ENCODE results near the gene SULF2.

SULF2 gene

GRCh38 chr20:47664744-47665143, 120.5 kb downstream of the SULF2 start:
- no peak for DNase-seq

GRCh38 chr20:47664068-47664437, 121.2 kb downstream of the SULF2 start:
- no peak for DNase-seq

DNA sequence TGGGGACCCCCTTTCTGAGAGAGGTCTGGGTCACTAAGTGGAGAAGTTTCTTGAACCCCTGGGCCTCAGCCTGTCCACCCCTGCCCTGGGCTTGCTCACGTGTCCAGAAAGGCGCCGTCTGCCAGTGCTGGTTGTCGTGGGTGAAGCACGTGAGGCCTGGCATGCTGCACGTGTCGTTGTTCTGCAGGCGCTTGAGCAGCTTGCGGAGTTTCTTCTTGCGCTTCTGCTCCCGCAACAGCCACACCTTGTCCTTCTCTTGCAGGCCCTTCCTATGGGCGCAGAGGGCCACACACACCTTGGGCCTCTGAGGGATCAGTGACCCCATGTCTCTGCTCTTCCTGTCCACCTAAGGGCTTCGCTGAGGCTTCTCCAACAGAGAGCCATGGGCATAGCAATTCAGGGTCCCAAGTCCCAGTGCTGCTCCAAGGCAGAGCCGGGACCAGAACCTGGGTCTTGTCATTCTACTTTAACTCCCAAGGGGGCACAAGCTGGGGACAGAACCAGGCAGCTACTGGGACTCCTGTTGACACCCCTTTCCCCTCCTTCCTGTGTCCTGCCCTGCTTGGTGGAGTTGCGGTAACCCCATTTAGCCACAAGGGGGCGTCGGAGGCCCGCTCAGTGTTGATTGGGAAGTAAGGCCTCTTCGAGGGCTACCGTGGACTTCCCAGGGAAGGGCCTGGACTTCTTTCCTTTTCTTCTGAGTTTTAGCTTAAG, 121.8 kb downstream of the SULF2 start:
- no peak for DNase-seq

DNA sequence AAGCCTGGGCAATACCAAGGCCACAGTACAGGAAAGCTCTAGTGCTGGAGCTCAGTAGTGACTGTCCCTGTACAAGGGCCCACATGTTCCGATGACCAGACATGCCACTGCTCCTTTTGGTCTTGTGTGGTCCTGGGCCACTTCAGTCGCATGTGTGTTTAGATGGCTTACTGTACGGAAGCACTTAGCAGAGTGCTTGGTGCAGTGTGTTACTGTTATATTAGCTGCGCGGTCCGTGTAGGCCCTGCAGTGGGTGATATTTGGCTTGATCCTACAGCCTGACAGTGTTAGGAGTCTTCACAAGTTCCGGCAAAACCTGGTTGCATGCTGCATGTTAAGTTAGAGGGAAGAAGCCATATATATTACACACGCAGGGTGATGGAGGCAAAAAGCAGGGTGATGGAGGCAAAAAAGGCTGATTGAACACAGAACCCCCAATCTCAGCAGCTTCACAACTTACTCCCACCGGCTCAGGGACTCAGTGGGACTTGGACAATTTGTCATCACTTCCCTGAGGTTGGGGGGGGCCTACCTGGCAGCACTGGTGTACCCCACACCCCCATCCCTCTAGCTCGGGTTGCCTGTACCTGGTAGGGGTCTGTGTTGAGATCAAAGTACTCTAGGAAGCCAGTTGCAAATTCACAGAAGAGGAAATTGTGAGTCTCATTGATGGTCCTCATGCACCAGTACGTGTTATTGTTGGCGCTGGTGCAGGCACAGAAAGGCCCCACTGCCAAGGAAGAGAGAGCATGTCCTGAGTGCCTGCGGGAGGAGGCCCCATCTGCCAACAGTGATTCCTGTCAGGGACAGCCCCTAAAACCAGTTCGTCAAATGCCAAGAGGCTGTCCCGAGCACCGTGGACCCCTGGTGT, 122.6 kb downstream of the SULF2 start:
- DNase-seq = no peak

DNA sequence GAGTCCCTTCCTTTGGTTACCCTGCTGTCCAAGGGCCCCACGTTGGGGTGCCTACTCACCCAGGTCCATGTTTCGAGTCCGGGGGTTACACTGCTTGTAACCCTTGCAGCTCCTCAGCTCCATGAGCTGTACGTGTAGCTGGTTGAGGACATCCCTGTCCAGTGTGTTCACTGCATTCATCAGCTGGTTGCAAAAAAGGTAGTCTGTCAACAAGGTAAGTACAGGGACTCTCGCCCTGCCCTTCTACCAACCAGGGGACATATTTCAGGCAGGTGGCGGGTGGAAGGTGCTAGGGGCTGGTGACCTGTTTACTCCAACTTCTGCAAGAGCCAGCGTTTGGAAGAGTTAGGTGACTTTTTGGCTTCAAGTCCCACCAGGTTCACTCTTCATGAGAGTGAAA, 123.6 kb downstream of the SULF2 start:
- DNase-seq = no peak

DNA sequence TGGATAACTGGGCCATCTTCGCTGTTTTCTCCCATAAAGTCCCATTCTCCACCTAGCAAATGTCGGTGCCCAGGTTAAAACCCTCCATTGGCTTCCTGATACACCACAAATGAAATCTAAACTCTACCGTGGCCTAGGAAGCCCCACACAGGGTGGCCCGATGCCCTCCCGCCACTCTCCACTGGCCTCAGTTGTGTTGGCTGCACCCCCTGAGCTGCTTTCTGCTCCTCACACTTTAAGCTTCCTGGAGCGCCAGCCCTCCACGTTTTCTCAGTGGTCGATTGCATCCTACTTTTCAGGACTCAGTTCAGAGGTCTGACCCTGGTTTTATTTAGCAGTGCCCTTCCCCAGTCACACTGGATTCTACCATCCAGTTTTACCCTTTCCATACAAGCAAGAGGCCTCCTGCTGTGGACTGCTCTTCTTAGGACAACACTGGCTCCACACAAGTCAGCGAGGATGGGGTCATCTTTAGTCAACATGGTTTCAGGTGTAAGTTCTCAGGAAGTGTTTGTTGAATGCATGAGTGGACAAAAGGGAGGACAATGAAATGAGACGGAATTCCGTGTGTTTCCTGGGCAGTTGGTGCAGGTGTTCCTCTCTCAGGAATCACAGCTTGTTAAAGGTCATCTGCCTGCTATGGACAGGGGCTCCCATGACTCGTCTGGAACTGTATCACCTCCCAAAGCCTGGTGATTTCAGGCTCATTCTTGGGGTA, 124.1 kb downstream of the SULF2 start:
- DNase-seq = no peak

DNA sequence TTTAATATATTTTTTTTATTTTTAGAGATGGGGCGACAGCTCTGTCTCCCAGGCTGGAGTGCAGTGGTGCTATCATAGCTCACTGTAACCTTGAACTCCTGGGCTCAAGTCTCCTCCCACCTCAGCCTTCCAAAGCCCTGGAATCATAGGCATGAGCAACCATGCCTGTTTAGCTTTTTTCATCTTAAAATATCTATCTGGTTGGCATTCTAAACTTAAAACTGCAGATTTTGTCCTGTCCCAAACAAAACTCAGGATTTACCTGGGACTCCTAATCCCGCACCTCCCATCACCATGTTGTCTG, 124.7 kb downstream of the SULF2 start:
- no peak for DNase-seq

DNA sequence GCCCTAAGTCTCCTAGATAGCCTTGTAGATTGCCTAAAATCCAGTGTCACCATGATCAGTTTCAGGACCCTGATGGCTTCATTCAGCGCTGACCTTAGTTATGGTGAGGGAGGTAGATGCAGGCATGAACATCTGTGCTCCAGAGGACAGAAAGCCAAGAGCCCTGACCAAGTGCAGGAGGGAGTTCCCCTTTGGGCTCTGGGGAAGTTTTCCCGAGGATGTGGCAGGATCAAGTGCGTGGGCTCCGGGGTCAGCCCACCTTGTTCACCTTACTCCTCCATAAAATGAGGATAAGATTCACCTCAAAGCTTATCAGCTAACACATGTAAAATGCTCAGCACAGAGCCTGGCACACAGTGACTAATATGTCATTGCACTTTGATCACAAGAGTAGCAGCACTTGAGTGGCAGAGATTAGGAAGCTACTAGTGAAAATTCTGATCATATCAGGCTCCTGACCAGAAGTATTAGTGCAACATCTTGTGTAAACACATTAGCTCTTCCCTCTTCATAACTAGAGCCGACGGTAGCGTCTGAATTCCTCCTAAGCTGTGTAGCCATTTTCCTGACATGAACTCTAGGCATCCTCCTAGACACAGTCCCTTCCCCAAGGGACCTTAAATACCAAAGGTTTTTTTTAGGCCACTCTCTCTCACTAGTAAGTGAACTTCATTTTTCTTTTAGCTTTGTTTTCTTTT, 125.2 kb downstream of the SULF2 start:
- DNase-seq = no peak

DNA sequence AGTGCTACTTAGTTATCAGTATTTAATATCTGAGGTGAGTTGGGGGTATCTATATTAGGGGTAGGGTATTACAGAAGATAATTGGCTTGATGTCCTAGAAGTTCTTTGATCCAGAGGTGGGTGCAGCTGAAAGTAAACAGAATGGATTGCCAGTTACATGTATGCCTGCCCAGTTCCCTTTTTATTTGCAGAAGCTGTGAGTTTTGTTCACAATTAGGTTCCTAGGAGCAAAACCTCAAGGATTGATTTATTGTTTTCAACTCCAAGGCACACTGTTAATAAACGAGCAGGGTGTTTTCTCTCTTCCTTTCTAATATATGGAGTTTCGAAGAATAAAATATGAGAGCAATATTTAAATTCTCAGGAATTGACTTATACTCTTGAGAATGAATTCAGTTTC, 129.0 kb downstream of the SULF2 start:
- DNase-seq = no peak

GRCh38 chr20:47655635-47656034, 129.6 kb downstream of the SULF2 start:
- no peak for DNase-seq

DNA sequence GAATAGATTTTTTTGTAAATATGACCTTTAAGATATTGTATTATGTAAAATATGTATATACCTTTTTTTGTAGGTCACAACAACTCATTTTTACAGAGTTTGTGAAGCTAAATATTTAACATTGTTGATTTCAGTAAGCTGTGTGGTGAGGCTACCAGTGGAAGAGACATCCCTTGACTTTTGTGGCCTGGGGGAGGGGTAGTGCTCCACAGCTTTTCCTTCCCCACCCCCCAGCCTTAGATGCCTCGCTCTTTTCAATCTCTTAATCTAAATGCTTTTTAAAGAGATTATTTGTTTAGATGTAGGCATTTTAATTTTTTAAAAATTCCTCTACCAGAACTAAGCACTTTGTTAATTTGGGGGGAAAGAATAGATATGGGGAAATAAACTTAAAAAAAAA, 130.9 kb downstream of the SULF2 start:
- no peak for DNase-seq

- DNase-seq = no peak
Measured at GRCh38 chr20:47653869-47654268, 131.4 kb downstream of the SULF2 start.

DNA sequence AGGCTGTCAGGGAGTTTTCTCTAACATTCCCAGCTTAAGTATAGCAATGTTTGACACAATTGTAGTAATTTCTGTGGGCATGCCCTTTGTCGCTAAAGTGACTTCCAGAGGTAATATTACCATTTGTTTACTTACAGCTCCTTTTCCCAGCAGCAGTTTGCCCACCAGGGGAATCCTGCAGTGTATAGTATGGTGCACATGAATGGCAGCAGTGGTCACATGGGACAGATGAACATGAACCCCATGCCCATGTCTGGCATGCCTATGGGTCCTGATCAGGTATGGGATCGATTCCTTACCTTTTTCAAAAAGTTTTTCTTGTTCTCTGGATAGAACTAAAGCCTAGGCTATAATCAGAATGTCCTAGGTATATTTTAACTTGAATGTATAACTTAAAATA, 132.5 kb downstream of the SULF2 start:
- DNase-seq = no peak

DNA sequence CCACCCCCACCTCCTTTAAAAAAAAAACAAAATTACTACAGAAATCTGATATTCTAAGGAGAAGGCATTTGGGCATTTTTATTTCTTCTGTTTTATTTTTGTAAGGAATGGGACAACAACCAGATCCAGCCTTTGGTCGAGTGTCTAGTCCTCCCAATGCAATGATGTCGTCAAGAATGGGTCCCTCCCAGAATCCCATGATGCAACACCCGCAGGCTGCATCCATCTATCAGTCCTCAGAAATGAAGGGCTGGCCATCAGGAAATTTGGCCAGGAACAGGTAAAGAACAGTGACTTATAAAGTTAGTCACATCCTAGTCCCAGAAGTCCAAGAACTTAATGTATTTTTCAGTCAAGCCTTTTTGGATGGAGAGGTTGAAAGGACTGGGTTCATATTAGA, 133.0 kb downstream of the SULF2 start:
- no peak for DNase-seq

GRCh38 chr20:47648943-47649342, 136.3 kb downstream of the SULF2 start:
- DNase-seq = no peak

- no peak for DNase-seq
Measured at GRCh38 chr20:47647994-47648393, 137.3 kb downstream of the SULF2 start.

- no peak for DNase-seq
Measured at GRCh38 chr20:47645632-47646031, 139.6 kb downstream of the SULF2 start.

DNA sequence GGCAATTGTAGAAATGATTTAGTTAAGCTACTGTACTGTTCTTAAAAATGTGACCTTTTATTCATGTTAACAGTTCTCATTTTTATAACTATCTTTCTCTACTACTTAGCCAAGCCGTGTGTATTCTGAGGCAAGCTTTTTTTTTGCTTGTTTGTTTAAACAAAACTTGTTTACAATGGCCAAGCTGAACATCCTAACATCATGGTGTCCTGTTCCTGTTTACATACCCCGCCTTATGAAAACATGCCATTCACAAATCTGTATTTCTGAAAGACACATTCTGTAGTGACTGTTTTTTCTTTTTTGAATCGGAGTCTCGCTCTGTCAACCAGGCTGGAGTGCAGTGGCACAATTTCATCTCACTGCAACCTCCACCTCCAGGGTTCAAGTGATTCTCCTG, 142.7 kb downstream of the SULF2 start:
- DNase-seq = no peak

DNA sequence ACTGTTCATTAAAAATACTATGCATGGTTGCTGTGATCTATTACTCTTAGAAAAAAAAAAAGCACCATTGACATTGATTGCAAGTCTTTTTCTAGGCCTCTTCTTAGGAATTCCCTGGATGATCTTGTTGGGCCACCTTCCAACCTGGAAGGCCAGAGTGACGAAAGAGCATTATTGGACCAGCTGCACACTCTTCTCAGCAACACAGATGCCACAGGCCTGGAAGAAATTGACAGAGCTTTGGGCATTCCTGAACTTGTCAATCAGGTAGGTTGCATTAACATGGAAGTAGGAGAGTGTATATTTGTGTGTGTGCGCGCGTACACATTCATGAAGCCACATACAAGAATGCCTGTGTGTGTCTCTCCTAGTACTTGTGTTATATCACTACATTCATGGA, 143.2 kb downstream of the SULF2 start:
- DNase-seq = no peak

DNA sequence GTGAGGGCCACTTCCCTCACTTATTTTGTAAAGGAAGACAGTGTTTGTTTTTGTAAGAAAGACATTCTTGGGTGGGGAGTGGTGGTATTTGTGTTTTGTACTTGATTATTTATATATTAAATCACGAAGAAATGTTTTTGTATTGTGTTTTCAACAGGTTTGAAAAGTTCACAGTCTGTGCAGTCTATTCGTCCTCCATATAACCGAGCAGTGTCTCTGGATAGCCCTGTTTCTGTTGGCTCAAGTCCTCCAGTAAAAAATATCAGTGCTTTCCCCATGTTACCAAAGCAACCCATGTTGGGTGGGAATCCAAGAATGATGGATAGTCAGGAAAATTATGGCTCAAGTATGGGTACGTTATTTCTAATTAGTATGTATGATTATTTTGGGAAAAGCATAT, 146.4 kb downstream of the SULF2 start:
- no peak for DNase-seq

- DNase-seq = no peak
Measured at GRCh38 chr20:47635256-47635655, 150.0 kb downstream of the SULF2 start.

DNA sequence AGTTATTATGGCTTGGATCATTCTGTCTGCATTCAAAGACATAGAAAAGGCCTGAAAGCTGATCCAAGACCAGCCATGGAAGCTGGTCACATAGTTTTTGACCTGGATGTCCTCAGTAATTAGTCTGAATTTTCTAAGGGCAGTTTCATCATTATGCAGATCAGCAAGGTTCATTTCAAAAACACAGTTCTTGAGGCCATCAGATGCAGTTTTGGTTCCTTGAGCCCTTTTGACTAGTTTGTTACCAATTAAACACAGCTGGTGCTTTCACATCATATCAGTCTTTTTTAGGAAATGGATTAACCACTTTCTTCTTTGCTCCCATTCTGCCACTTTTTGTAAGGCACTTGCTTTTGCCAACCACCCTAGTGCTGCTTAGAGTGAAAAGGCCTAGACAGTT, 154.2 kb downstream of the SULF2 start:
- DNase-seq = no peak

DNA sequence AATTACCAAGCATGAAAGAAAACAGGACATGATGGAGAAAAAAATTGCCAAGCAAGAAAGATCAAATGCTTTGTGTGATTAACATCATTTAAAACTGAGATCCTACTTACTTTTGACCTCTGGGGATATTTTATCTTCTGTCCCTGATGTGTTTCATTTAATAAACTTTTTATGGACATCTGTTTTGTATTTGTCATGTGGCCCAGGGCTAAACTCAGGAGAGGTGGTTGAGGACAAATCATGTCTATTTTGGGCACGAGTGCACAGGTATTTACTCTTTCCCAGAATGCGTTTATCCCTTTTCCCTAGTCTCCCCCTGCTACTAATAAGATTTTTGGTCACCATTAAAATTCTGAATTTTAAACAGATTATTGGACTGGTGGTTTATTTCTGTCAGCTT, 155.4 kb downstream of the SULF2 start:
- DNase-seq = no peak

GRCh38 chr20:47627540-47627939, 157.7 kb downstream of the SULF2 start:
- no peak for DNase-seq
